HFFc6 (cell line): ENCODE data around the gene ADAT2. TPM values are rescaled to one million over a fixed set of nuclear protein-coding genes. Genes with fewer than 3 reads are reported as not detected.
"Not testable (repeated sequence)": the region's sequence is repeated elsewhere in the genome, so short reads cannot be mapped to it uniquely, and the experiment has no call there.

ENCODE experiments used
- DNase-seq: peaks from one replicate; pipeline ENCODE4 v3.0.0-alpha.2; 2018
- H3K27ac Mint-ChIP-seq: 2 replicates; pipeline ENCODE4 v1.8.0; 2020; ENCODE audit warnings: mild to moderate bottlenecking, mixed read lengths
- H3K27me3 Mint-ChIP-seq: 2 replicates; pipeline ENCODE4 v1.8.0; 2021; ENCODE audit warnings: mild to moderate bottlenecking, moderate library complexity, mixed read lengths; ENCODE audit not compliant: insufficient read depth
- H3K36me3 Mint-ChIP-seq: 2 replicates; pipeline ENCODE4 v1.8.0; 2021; ENCODE audit warnings: low read depth, mixed read lengths
- H3K4me1 Mint-ChIP-seq: 2 replicates; pipeline ENCODE4 v1.8.0; 2020; ENCODE audit warnings: low read depth, mixed read lengths
- H3K4me3 Mint-ChIP-seq: 2 replicates; pipeline ENCODE4 v1.8.0; 2020; ENCODE audit warnings: mild to moderate bottlenecking, moderate library complexity, mixed read lengths
- H3K9me3 Mint-ChIP-seq: 2 replicates; pipeline ENCODE4 v1.8.0; 2020; ENCODE audit warnings: mild to moderate bottlenecking, mixed read lengths
- CTCF ChIP-seq: fragments of 200-600 bp; sonication (generic); IDR thresholded peaks from 2 replicates; pipeline ENCODE4 v1.5.0; 2021; ENCODE audit warnings: antibody characterized with exemption, mild to moderate bottlenecking
- total RNA-seq, 6 experiments: library from RNA; stranded (reverse); fragmentation: NEBNext Ultra II Directional; extraction: Animal tissue kit (Norgen Biotek cat#: 25700); gene quantifications; 2 replicates in 1 of 6; 3 replicates in 5 of 6; pipeline ENCODE4 v1.2.3, GENCODE V29; 2021

Gene ADAT2
- total RNA-seq, 6 experiments from 2014 or later = 2.8 to 4.6 (median 4.1) TPM

- TF ChIP-seq CTCF = no peak
- Mint-ChIP-seq H3K36me3 (no peaks in the 10 kb centered on the region), H3K4me1 (peaks cover 25% of the 10 kb centered on the region), H3K27me3 (no peaks in the 10 kb centered on the region; the same call in 1 of the 2 replicates), H3K4me3 (peak overlapping the region; percentile 99), H3K27ac (peak overlapping the region; percentile 98), H3K9me3 (no peaks in the 10 kb centered on the region)
- peak; percentile 18 for DNase-seq
Measured at GRCh38 chr6:143449714-143450452, 612 bp downstream of the ADAT2 start.

GRCh38 chr6:143449082-143449713 lies 1.3 kb downstream of the ADAT2 start:
- H3K4me3 Mint-ChIP-seq = peak overlapping the region; percentile 99
- peaks cover 25% of the 10 kb centered on the region for H3K4me1 Mint-ChIP-seq
- no peaks in the 10 kb centered on the region; the same call in 1 of the 2 replicates for H3K27me3 Mint-ChIP-seq
- H3K9me3 Mint-ChIP-seq = no peaks in the 10 kb centered on the region
- H3K36me3 Mint-ChIP-seq = no peaks in the 10 kb centered on the region
- DNase-seq = no peak
- H3K27ac Mint-ChIP-seq = no peak overlapping the region; the same call in 1 of the 2 replicates
- TF ChIP-seq CTCF = no peak

GRCh38 chr6:143447865-143448264 lies 2.6 kb downstream of the ADAT2 start:
- not testable (repeated sequence) for H3K4me3 Mint-ChIP-seq, H3K9me3 Mint-ChIP-seq, H3K36me3 Mint-ChIP-seq, H3K27me3 Mint-ChIP-seq, H3K27ac Mint-ChIP-seq, DNase-seq
- peaks cover 25% of the 10 kb centered on the region for H3K4me1 Mint-ChIP-seq

- no peak for DNase-seq
- H3K4me3 Mint-ChIP-seq = no peak overlapping the region
- no peak for TF ChIP-seq CTCF
- H3K36me3 Mint-ChIP-seq = peaks cover 16% of the 10 kb centered on the region
- peaks cover 23% of the 10 kb centered on the region for H3K4me1 Mint-ChIP-seq
- H3K27me3 Mint-ChIP-seq = no peaks in the 10 kb centered on the region
- H3K27ac Mint-ChIP-seq = no peak overlapping the region
- H3K9me3 Mint-ChIP-seq = no peaks in the 10 kb centered on the region
Measured at GRCh38 chr6:143443096-143443495, 7.4 kb downstream of the ADAT2 start.

- DNase-seq = peak; percentile 72
- peaks cover 16% of the 10 kb centered on the region for H3K36me3 Mint-ChIP-seq
- peak overlapping the region; percentile 38; the same call in 1 of the 2 replicates for H3K27ac Mint-ChIP-seq
- no peaks in the 10 kb centered on the region for H3K9me3 Mint-ChIP-seq
- H3K4me3 Mint-ChIP-seq = no peak overlapping the region
- peaks cover 18% of the 10 kb centered on the region for H3K4me1 Mint-ChIP-seq
- TF ChIP-seq CTCF = no peak
- H3K27me3 Mint-ChIP-seq = no peaks in the 10 kb centered on the region
Measured at GRCh38 chr6:143441680-143442545, 8.6 kb downstream of the ADAT2 start.
